RWPE1 (cell line): ENCODE data around the gene RHOT1.
A peak's percentile ranks its signal among the peaks of the same experiment; 100 is the strongest.
"Not testable (repeated sequence)": the region's sequence is repeated elsewhere in the genome, so short reads cannot be mapped to it uniquely, and the experiment has no call there.

Experiments
- CTCF ChIA-PET: fragments of 350-600 bp; sonication (Branson Sonifier 250); formaldehyde crosslinking; extraction: SDS; loops from one replicate; lab custom pipeline; 2021; lab: Yijun Ruan, JAX
- POLR2A ChIA-PET: fragments of 400-600 bp; formaldehyde crosslinking; extraction: SDS; loops from one replicate; lab custom pipeline; 2020; ENCODE audit warnings: antibody characterized with exemption; ENCODE audit not compliant: low non-redundant PET; lab: Yijun Ruan, JAX
- DNase-seq: peaks from one replicate; pipeline ENCODE4 v3.0.0; 2012; ENCODE audit warnings: low spot score
- H3K27ac ChIP-seq: fragments of 450-650 bp; 2 replicates; pipeline ENCODE4 v1.5.1; 2017
- CTCF ChIP-seq: fragments of 450-650 bp; conservative IDR thresholded peaks from 2 replicates; pipeline ENCODE4 v1.5.1; 2017; ENCODE audit warnings: low read depth, mild to moderate bottlenecking

The RHOT1 gene

GRCh38 chr17:32135497-32136117, 6.7 kb upstream of the RHOT1 start:
- CTCF ChIA-PET = interaction anchor here (0.6 to 0.7 kb wide), 3 partner anchors 10 to 79 kb away, joined by 3 to 4 read pairs (median 4); no protein-coding TSS in a partner anchor
- POLR2A ChIA-PET = not testable (repeated sequence)

GRCh38 chr17:32136856-32137255, 5.4 kb upstream of the RHOT1 start:
- POLR2A ChIA-PET = no interaction called here

More at GRCh38 chr17:32135497-32136117, 6.7 kb upstream of the RHOT1 start:
- TF ChIP-seq CTCF = peak; percentile 67
- H3K27ac ChIP-seq, DNase-seq: not testable (repeated sequence)

GRCh38 chr17:32139504-32139903, 2.8 kb upstream of the RHOT1 start:
- POLR2A ChIA-PET = interaction anchor here (1.0 kb wide), 1 partner anchor 132 kb away, joined by 7 read pairs; the partner anchor contains the start of gene LRRC37B
- CTCF ChIA-PET = interaction anchor here (0.6 to 1.4 kb wide), 4 partner anchors 14 to 133 kb away, joined by 3 to 6 read pairs (median 4); partner anchors contain the start of gene LRRC37B
- 0 out of 2 replicates have a peak overlapping the region, but pooled peaks have one; percentile 13 for H3K27ac ChIP-seq
- DNase-seq = not testable (repeated sequence)

More at GRCh38 chr17:32136856-32137255, 5.4 kb upstream of the RHOT1 start:
- TF ChIP-seq CTCF = no peak
- CTCF ChIA-PET = no interaction called here
- no peak for DNase-seq
- H3K27ac ChIP-seq = no peak overlapping the region

DNA sequence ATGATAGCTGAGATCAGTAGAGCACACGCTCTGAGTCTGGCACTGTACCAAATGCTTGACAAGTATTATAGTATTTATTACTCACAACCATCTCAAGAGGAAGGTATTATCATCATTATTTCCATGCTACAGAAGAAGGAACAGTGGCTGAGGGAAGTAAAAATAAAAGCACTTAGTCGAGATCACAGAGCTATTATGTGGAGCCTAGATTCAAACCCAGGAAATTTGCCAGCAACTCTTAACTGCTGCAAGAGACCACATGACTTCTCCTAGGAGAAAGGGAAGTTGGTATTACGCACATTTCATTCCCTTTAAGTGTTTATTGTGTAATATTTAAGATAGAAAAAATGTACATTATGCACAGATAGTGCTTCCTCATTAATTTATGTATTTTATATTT, 1.0 kb upstream of the RHOT1 start:
- ChIA-PET POLR2A (interaction anchor here (0.7 kb wide), 1 partner anchor 53 kb away, joined by 4 read pairs; no protein-coding TSS in a partner anchor), CTCF (interaction anchor here (1.1 kb wide), 1 partner anchor 16 kb away, joined by 3 read pairs; no protein-coding TSS in a partner anchor)
- H3K27ac ChIP-seq = peak overlapping the region; percentile 75
- no peak for TF ChIP-seq CTCF
- peak; percentile 39 for DNase-seq

DNA sequence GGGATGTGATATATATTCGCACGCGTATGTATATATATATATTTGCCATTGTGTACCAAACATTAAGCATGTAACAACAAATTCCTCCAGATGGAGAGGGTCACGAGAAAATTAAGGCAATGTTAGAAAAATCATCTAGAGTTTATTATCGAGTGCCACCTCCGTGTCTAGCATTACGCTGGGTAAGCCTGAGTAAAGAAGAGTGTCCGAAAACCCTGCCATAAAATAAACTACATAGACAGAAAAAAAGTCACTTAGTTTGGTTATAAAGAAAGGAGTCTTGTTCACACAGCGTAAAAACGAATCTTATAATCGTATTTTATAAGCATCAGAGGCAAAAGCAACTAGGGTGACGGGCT, 644 bp upstream of the RHOT1 start:
- ChIA-PET CTCF (interaction anchor here (0.5 to 1.1 kb wide), 3 partner anchors 16 to 81 kb away, joined by 3 to 5 read pairs (median 5); no protein-coding TSS in a partner anchor), POLR2A (interaction anchor here (0.7 kb wide), 1 partner anchor 53 kb away, joined by 4 read pairs; no protein-coding TSS in a partner anchor)
- TF ChIP-seq CTCF = no peak
- DNase-seq = no peak
- peak overlapping the region; percentile 93 for H3K27ac ChIP-seq

DNA sequence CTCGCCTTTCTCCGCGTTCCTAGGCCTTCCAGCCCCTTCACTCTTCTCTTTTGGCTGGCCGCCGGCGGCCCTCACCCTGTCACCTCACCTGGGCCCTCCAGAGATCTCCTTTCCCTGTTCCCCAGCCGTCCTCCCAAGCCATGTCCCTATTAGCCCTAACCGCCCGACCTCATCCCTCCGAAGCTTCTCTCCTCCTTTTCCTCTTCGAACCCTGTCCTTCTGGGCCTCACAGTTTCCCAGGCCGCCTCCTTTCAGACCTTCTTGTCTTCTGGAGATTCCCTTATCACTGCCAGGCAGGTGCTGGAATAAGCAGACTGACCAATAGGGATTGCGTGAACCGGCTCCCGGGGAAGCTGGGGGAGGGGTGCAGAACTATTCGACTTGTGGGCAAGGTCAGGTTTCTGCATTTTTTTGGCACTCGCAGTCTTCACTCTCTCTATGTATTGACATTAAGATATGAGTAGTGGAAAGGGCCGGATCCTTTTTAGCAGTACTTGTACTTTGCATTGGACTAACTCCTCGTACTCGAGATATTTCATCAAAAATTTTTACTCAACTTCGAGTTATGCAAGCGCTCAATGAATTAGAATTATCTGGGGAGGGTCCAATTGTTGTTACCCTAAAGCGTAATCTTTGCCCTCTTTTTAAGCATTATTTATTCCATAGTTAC, 690 bp downstream of the RHOT1 start:
- no peak for TF ChIP-seq CTCF
- ChIA-PET CTCF (interaction anchor here (0.7 to 1.0 kb wide), 3 partner anchors 10 to 29 kb away, joined by 3 to 5 read pairs (median 4); no protein-coding TSS in a partner anchor), POLR2A (interaction anchor here (0.9 kb wide), 1 partner anchor 136 kb away, joined by 4 read pairs; the partner anchor contains the start of gene LRRC37B)
- peak overlapping the region; percentile 93 for H3K27ac ChIP-seq
- peak; percentile 76 for DNase-seq
